Urinary bladder (tissue), 4 donors: ENCODE results near the gene ACSL3. TPM values are rescaled to one million over a fixed set of nuclear protein-coding genes. Genes with fewer than 3 reads are reported as not detected.

Experiments used
- DNase-seq: peaks from one replicate; pipeline ENCODE4 v3.0.0-alpha.2; 2015; ENCODE audit errors: extremely low spot score
- H3K27ac ChIP-seq: one replicate; pipeline ENCODE4 v1.5.1; 2013; ENCODE audit warnings: low read depth, mild to moderate bottlenecking, moderate library complexity
- H3K36me3 ChIP-seq: one replicate; pipeline ENCODE4 v1.6.1; 2013; ENCODE audit warnings: mild to moderate bottlenecking, moderate library complexity; ENCODE audit not compliant: insufficient read depth
- H3K4me1 ChIP-seq: one replicate; pipeline ENCODE4 v1.6.1; 2013; ENCODE audit warnings: mild to moderate bottlenecking, moderate library complexity; ENCODE audit not compliant: insufficient read depth
- H3K4me3 ChIP-seq: one replicate; pipeline ENCODE4 v1.5.1; 2013; ENCODE audit warnings: low read depth, low read length
- WGBS: extraction: QIAGEN DNeasy Blood & Tissue Kit; methylation state at CpG from one replicate; pipeline ENCODE4 v1.1.7; 2013; 5-methylcytosine and 5-hydroxymethylcytosine counted together
- polyA plus RNA-seq: library from polyadenylated mRNA; stranded (reverse); fragments of 200-250 nt; gene quantifications from one replicate; pipeline ENCODE4 v1.2.3, GENCODE V29; 2013
- total RNA-seq: library from RNA; depleted of rRNA; stranded (reverse); fragments of >200 nt; gene quantifications from one replicate; pipeline ENCODE4 v1.2.3, GENCODE V29; 2014
- donor health status: healthy with polysubstance abuse.
- donor health status: healthy.

The ACSL3 gene
- total and polyA plus RNA-seq, 2 donors: 26.3 to 136 TPM

DNA sequence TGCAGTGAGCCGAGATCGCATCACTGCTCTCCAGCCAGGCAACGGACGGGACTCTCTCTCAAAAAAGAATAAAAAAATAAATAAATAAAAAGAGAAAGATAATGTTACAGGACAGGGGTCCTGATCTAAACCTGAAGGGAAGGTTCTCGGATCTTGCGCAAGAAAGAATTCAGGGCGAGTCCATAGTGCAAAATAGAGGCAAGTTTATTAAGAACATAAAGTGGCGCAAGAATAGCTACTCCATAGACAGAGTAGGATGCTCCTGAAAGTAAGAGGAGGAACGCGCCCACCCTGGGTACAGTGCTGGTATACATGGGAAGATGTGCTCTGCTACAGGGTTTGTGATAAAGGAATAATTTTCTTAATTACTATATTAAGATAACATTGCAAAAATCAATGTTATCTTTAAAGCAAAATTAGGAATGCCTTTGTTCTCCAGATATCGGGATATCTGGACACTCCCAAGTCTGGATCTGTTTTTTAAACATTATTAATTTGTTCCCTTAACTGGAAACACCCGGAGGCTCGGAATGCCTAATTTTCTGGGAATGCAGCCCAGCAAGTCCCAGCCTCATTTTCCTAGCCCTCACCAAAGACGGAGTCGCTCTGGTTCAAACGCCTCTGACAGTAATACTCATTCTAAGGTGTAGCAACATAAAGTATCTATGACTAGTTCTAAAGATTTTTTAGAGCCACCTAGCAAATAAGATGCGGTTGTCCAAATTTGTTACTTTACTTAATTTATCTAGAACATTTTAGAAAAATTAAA is 38.8 kb downstream of the ACSL3 start:
- no peak for DNase-seq
- no peaks in the 10 kb centered on the region for H3K36me3 ChIP-seq
- no peaks in the 10 kb centered on the region for H3K4me1 ChIP-seq
- no peak overlapping the region for H3K4me3 ChIP-seq
- 86% methylated on average over 17 of the region's 17 CpGs for WGBS
- H3K27ac ChIP-seq: no peak overlapping the region

DNA sequence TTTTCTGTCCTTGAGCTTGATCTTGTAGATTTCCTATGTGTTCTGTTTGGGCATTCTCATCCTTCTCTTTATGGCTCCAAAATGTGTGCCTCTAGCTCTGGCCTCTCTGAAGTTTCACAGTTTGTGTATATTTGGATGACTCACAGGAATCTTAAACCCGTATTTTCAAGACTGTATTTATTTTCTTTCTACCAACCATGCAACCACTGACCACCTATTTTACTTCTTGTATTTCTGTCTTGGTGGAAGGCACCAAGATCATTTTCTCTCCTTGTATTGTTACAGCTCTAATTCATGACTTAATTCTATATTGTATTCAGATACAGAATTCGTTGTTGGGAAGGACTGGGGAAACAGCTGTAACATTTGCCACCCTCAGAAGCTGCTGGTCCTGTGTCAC is 39.5 kb downstream of the ACSL3 start:
- H3K27ac ChIP-seq: no peak overlapping the region
- 46% methylated on average over 2 of the region's 2 CpGs for WGBS
- no peaks in the 10 kb centered on the region for H3K4me1 ChIP-seq
- H3K4me3 ChIP-seq: no peak overlapping the region
- no peak for DNase-seq
- no peaks in the 10 kb centered on the region for H3K36me3 ChIP-seq

DNA sequence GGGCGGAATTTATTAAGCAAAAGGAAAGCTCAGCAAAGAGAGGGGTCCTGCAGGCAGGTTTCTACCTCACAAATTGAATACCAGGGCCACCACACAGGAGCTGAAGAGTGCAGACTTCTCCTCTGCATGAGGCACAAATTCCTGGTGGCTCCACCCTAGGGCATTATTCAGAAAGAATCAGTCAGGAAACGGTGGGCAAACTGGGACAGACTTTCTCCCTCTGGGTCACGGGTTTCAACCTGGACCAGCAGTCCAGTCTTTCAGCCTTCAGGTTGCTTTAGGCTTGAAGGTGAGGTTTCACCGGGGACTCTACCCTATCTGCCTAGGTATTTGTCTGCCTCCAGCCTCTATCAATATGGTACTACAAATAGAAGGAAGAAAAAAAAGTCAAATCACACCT is 41.8 kb downstream of the ACSL3 start:
- H3K36me3 ChIP-seq: no peaks in the 10 kb centered on the region
- H3K27ac ChIP-seq: no peak overlapping the region
- WGBS: 92% methylated on average over 4 of the region's 4 CpGs

DNA sequence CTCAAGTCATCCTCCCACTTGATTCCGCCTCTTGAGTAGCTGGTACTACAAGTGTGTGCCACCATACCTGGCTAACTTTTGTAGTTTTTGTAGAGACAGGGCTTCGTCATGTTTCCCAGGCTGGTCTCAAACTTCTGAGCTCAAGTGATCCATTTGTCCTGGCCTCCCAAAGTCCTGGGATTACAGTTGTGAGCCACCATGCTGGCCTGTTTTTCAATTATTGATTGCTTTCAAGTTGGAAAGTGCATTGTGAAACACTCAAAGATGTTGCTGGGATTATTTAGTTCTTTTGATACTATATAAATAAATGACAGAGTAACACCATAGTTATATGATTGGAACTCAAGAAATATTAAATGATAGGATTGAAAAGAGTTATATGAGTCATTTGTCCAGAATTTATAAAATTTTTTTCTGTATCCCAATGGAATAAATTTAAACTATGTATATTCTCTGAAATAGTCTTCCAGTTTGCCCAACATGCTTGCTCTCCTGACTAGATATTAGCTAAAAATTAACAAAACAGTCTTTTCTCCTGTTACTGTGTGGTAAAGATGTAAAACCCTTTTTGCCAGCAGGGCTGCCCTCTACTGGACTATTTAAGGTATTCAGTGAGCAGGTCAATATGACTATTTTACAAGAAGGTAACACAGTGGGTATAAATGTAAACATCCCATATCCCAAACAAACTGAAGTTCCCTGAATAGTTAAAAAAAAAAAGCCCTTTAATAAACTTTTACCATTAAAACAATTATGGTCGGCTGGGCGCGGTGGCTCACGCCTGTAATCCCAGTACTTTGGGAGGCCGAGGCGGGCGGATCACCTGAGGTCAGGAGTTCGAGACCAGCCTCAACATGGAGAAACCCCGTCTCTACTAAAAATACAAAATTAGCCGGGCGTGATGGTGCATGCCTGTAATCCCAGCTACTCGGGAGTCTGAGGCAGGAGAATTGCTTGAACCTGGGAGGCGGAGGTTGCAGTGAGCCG is 42.7 kb downstream of the ACSL3 start:
- Histone ChIP-seq H3K36me3 (no peaks in the 10 kb centered on the region), H3K4me1 (no peaks in the 10 kb centered on the region), H3K4me3 (no peak overlapping the region), H3K27ac (no peak overlapping the region)
- DNase-seq: no peak
- WGBS: 92% methylated on average over 16 of the region's 16 CpGs

More for the DNA sequence above, 41.8 kb downstream of the ACSL3 start:
- Histone ChIP-seq H3K4me3 (no peak overlapping the region), H3K4me1 (no peaks in the 10 kb centered on the region)
- no peak for DNase-seq

DNA sequence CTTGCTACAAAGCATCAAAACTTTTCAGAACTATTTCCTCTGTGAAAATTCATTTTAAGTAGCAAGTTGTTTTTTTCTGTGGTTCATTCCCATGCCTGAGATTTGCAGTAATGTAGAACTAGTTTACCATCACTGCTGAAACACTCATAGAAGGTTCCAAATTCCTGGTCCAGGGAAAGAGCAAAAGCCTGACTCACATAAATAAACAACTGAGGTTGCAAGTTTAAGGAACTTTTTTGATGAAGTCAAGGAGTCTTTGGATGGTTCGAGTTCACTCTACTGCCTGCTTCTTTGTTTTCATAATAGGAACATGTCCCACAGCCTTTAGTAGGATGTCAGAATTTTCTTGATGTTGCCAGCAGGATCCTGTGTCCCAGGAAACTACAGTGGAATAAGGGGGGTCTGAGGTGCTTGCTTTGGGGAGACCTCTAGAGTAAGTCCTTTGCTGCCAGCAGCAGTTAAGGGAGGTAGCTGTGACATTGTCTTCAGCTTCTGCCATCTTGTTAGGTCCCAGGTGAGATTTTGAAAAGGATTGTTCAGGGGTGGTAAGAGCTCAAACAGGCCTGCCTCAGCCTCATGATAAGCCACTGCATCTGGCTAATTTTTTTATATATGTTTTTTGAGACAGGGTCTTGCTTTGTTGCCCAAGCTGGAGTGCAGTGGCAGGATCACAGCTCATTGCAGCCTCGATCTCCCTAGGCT is 43.9 kb downstream of the ACSL3 start:
- Histone ChIP-seq H3K4me3 (no peak overlapping the region), H3K36me3 (no peaks in the 10 kb centered on the region), H3K4me1 (no peaks in the 10 kb centered on the region), H3K27ac (no peak overlapping the region)
- no peak for DNase-seq
- 61% methylated on average over 2 of the region's 2 CpGs for WGBS

DNA sequence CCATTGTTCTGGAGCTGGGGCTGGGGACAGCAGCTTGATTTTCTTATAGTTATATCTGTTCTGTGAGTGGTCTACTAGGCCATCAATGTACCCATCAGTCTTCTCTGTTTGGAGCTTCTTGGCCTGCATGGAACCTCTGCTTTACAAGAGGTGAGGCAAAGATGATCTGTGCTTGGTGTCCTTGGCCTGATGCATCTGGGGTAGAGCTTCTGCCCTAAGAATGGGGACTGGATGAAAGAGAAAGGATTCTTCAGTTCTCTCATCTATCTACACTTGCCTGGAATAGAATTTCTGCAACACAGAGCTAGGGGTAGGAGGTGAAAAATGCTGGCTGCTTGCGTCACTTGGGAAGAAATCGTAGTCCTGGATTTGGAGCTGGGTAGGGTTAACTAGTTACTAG is 46.2 kb downstream of the ACSL3 start:
- no peak for DNase-seq
- Histone ChIP-seq H3K36me3 (no peaks in the 10 kb centered on the region), H3K27ac (no peak overlapping the region), H3K4me1 (no peaks in the 10 kb centered on the region), H3K4me3 (no peak overlapping the region)
- 98% methylated on average over 2 of the region's 2 CpGs for WGBS

DNA sequence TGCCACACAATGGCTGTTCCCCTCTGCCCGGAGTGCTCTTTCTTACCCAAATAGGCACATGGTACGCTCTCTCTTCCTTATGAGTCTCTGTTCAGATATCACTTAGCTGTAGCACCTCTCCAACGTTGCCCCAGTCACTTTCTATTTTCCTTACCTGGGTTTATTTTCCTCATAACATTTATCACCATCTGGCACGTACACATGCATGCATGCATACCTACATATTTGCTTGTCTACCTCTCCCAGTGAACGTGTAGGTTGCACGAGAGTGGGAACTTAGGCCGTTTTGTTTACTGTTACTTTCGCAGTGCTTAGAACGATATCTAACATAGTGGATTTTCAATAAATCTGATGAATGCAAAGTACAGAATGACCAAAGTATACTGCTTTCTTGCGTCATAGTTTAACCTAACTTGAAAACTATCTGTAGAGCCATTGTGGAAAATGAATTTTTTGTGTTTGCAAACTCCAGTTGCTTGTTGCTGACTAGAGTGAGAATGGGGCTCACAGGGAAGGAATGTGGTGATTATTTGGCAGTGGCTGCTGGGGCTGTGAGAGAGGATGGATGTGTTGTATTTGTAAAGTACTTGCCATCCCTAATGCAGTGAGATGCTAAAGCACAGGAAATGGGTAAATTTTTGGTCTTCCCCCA is 47.1 kb downstream of the ACSL3 start:
- no peaks in the 10 kb centered on the region for H3K36me3 ChIP-seq
- 87% methylated on average over 10 of the region's 10 CpGs for WGBS
- no peak overlapping the region for H3K27ac ChIP-seq
- no peak for DNase-seq
- H3K4me3 ChIP-seq: no peak overlapping the region
- H3K4me1 ChIP-seq: no peaks in the 10 kb centered on the region

DNA sequence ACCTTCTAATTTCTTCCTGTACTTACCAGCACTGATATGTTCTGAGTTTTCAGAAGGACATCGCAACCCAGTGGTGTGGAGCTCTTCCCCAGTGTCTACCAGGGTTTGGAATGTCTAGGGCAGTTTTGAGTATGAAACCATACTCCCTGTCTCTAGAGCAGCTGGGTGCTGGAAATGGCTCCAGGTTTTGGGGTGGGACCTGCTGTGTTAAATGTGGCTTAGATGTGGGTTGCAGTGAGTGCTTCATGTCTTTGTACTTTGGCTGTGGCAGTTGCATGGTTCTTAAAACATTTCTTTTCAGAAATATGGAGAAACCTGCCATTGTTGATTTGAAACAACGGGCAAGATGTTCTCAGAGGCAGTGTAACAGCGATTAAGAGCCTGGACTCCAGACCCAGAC is 48.5 kb downstream of the ACSL3 start:
- H3K27ac ChIP-seq: no peak overlapping the region
- no peak overlapping the region for H3K4me3 ChIP-seq
- no peaks in the 10 kb centered on the region for H3K36me3 ChIP-seq
- 95% methylated on average over 3 of the region's 3 CpGs for WGBS
- DNase-seq: no peak
- H3K4me1 ChIP-seq: no peaks in the 10 kb centered on the region

DNA sequence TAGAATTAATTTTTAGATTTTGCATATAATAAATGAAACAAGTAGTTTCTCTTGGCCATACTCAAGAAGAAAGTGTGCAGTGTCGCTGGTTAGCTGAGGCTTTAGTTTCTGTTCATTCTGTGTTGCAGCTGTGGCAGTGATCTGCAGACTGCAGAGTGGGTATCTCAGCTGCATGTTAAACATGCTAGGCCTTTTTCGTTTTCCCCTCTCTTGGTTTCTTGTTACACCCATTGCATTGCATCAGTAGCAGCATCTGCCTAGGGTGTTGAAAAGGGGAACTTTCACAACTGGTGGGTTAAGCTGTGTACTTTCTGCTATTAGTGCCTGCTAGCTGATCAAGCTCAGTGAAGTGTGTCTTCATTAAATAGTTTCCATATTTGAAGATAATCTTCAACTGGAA is 51.3 kb downstream of the ACSL3 start:
- H3K27ac ChIP-seq: no peak overlapping the region
- H3K4me1 ChIP-seq: no peaks in the 10 kb centered on the region
- no peaks in the 10 kb centered on the region for H3K36me3 ChIP-seq
- WGBS: 56% methylated on average over 2 of the region's 2 CpGs
- DNase-seq: no peak
- no peak overlapping the region for H3K4me3 ChIP-seq

DNA sequence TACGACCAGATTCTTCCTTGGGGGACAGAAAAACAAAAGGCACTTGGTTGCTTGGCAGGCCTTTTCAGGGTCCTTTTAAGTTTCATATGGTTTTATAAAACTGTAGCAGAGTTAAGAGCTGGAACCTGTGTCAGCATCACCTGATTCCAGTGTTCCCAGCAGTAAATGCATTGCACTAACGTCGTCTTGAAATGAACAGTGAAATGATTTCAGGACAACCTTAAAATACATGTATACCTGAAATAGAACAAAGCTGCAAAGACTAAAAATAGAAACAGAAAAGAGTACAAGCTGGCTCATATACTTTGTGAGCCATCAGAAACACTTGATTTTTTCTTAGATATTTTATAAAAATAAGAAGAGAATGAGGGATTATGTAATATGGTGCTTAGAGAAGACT is 51.9 kb downstream of the ACSL3 start:
- DNase-seq: no peak
- WGBS: 78% methylated on average over 3 of the region's 3 CpGs
- Histone ChIP-seq H3K4me3 (no peak overlapping the region), H3K4me1 (no peaks in the 10 kb centered on the region), H3K27ac (no peak overlapping the region), H3K36me3 (no peaks in the 10 kb centered on the region)

DNA sequence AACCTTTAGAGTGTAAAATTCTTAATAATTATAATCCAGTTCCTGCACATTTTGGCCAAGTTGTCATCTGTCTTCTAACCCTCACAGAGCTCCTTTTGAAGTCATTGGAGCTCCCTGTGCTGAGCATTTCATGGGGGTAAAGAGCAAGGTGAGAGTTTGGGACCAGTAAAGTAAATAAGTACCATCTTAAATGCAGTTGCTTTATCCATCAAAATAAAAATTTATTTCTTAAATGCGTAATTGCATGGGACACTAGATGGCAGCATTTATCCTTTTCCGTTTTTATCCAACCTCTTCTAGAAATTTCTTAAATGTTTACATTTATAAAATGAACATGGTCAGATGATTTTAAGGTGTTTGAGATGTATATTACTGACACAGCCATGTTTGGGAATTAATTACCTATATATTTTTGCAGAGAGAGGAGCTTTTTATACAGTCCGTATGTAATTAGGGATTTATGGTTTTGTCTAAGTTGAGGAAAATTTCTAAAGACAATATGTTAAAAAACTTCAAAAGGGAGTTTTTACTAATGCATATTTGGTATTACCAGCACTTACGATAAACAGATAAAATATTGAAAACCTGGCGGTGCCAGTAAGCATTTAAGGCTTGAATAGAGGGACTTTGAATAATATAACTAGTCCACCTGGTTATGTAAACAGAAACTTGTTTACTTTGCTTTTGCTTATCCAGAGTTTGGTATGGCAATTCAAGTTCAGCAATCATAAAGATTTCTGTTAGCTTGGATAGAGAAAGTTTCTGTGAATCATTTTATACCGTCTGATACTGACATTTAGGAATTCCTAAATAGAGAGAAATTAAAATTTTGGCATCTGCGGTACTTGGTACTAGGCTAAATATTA is 54.5 kb downstream of the ACSL3 start:
- Histone ChIP-seq H3K4me1 (no peaks in the 10 kb centered on the region), H3K4me3 (no peak overlapping the region), H3K36me3 (no peaks in the 10 kb centered on the region), H3K27ac (peak overlapping the region; percentile 10)
- DNase-seq: no peak
- WGBS: 68% methylated on average over 7 of the region's 7 CpGs
